Measurements from ENCODE around the gene RPS2.

Gene RPS2

GRCh38 chr16:1980030-1980769 lies 15.6 kb upstream of the RPS2 start:
- Histone ChIP-seq H4K20me1 (ENCODE audit: insufficient read depth, low read length) (no peaks in the 10 kb centered on the region), H2AFZ (ENCODE audit: low read length) (no peak overlapping the region), H3K36me3 (ENCODE audit: insufficient read depth, low read length) (peaks cover 37% of the 10 kb centered on the region), H3K27ac (ENCODE audit: low read depth, low read length, poor library complexity, severe bottlenecking) (no peak overlapping the region), H3K27me3 (ENCODE audit: insufficient read depth, low read length) (no peaks in the 10 kb centered on the region; the same call in 1 of the 2 replicates), H3K4me2 (ENCODE audit: low read length) (no peak overlapping the region), H3F3A (ENCODE audit: insufficient read depth, low read length) (no peaks in the 10 kb centered on the region), H3K9me3 (ENCODE audit: low read length) (no peaks in the 10 kb centered on the region), H3K9ac (ENCODE audit: low read length) (no peak overlapping the region), H3K9me2 (ENCODE audit: low read depth, low read length) (no peaks in the 10 kb centered on the region), H3K79me2 (ENCODE audit: insufficient read depth, low read length) (no peaks in the 10 kb centered on the region), H3K4me1 (ENCODE audit: insufficient read depth, low read length, severe bottlenecking) (peaks cover 19% of the 10 kb centered on the region), H3K4me3 (ENCODE audit: low read depth, low read length, poor library complexity, severe bottlenecking) (no peak overlapping the region)
- TF ChIP-seq EZH2 (IDR thresholded peaks at IDR 0.05; ENCODE audit: borderline replicate concordance, low read length), result no peak
- TF ChIP-seq, protein P1, sequence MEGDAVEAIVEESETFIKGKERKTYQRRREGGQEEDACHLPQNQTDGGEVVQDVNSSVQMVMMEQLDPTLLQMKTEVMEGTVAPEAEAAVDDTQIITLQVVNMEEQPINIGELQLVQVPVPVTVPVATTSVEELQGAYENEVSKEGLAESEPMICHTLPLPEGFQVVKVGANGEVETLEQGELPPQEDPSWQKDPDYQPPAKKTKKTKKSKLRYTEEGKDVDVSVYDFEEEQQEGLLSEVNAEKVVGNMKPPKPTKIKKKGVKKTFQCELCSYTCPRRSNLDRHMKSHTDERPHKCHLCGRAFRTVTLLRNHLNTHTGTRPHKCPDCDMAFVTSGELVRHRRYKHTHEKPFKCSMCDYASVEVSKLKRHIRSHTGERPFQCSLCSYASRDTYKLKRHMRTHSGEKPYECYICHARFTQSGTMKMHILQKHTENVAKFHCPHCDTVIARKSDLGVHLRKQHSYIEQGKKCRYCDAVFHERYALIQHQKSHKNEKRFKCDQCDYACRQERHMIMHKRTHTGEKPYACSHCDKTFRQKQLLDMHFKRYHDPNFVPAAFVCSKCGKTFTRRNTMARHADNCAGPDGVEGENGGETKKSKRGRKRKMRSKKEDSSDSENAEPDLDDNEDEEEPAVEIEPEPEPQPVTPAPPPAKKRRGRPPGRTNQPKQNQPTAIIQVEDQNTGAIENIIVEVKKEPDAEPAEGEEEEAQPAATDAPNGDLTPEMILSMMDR (IDR thresholded peaks at IDR 0.05; ENCODE audit: low read length), result no peak

GRCh38 chr16:1979271-1980029 lies 14.8 kb upstream of the RPS2 start:
- H3K9me2 ChIP-seq (ENCODE audit: low read depth, low read length), result no peaks in the 10 kb centered on the region
- H3K4me2 ChIP-seq (ENCODE audit: low read length), result no peak overlapping the region
- peaks cover 45% of the 10 kb centered on the region for H3K36me3 ChIP-seq (ENCODE audit: insufficient read depth, low read length)
- TF ChIP-seq, protein P1 (IDR thresholded peaks at IDR 0.05; ENCODE audit: low read length), result no peak
- no peak for TF ChIP-seq EZH2 (IDR thresholded peaks at IDR 0.05; ENCODE audit: borderline replicate concordance, low read length)
- H3K4me1 ChIP-seq (ENCODE audit: insufficient read depth, low read length, severe bottlenecking), result peaks cover 12% of the 10 kb centered on the region
- no peak overlapping the region for H3K4me3 ChIP-seq (ENCODE audit: low read depth, low read length, poor library complexity, severe bottlenecking)
- H3K27me3 ChIP-seq (ENCODE audit: insufficient read depth, low read length), result no peaks in the 10 kb centered on the region; the same call in 1 of the 2 replicates
- H3K27ac ChIP-seq (ENCODE audit: low read depth, low read length, poor library complexity, severe bottlenecking), result no peak overlapping the region
- no peaks in the 10 kb centered on the region for H3F3A ChIP-seq (ENCODE audit: insufficient read depth, low read length)
- no peak overlapping the region for H3K9ac ChIP-seq (ENCODE audit: low read length)
- H2AFZ ChIP-seq (ENCODE audit: low read length), result no peak overlapping the region
- no peaks in the 10 kb centered on the region for H4K20me1 ChIP-seq (ENCODE audit: insufficient read depth, low read length)
- no peaks in the 10 kb centered on the region for H3K79me2 ChIP-seq (ENCODE audit: insufficient read depth, low read length)
- no peaks in the 10 kb centered on the region for H3K9me3 ChIP-seq (ENCODE audit: low read length)

DNA sequence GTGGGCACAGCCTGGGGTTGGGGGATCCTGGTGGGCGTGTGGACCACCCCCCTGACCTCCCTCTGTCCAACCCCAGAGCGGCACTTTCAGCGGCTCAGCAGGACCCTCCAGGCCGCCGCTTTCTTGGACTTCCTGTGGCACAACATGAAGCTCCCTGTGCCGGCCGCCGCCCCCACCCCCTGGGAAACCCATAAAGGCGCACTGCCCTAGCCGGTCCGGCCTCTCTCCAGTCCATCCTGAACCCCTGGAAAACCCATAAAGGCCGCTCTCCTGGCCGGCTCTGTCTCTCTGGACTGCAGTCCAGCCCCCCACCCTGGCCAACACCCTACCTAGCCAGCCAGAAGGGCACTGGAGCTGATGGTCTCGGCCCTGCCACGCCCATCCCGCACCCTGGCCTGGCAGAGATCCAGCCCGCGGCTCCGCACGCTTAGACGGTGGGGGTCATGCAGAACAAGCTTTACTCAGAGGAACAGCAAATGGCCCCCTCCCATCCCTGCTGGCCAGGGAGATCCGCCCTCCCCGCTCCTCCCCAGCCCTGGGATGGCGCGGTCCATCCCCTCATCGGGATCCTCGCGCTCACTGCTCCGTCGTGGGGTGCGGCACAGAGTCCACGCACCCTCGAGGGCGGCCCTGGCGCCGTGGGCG lies 14.0 kb upstream of the RPS2 start:
- Histone ChIP-seq H3K4me3 (ENCODE audit: low read depth, low read length, poor library complexity, severe bottlenecking) (no peak overlapping the region), H3K9ac (ENCODE audit: low read length) (no peak overlapping the region)

More for the DNA sequence above, 14.0 kb upstream of the RPS2 start:
- no peaks in the 10 kb centered on the region for H3F3A ChIP-seq (ENCODE audit: insufficient read depth, low read length)
- no peaks in the 10 kb centered on the region for H4K20me1 ChIP-seq (ENCODE audit: insufficient read depth, low read length)
- no peaks in the 10 kb centered on the region for H3K9me2 ChIP-seq (ENCODE audit: low read depth, low read length)
- no peak overlapping the region for H2AFZ ChIP-seq (ENCODE audit: low read length)
- H3K27ac ChIP-seq (ENCODE audit: low read depth, low read length, poor library complexity, severe bottlenecking), result no peak overlapping the region
- H3K27me3 ChIP-seq (ENCODE audit: insufficient read depth, low read length), result no peaks in the 10 kb centered on the region; the same call in 1 of the 2 replicates
- no peaks in the 10 kb centered on the region for H3K79me2 ChIP-seq (ENCODE audit: insufficient read depth, low read length)
- H3K9me3 ChIP-seq (ENCODE audit: low read length), result no peaks in the 10 kb centered on the region
- no peak overlapping the region for H3K4me2 ChIP-seq (ENCODE audit: low read length)
- peaks cover 49% of the 10 kb centered on the region for H3K36me3 ChIP-seq (ENCODE audit: insufficient read depth, low read length)
- peaks cover 11% of the 10 kb centered on the region for H3K4me1 ChIP-seq (ENCODE audit: insufficient read depth, low read length, severe bottlenecking)
- no peak for TF ChIP-seq EZH2 (IDR thresholded peaks at IDR 0.05; ENCODE audit: borderline replicate concordance, low read length)
- TF ChIP-seq, protein P1 (IDR thresholded peaks at IDR 0.05; ENCODE audit: low read length), result no peak

All from OCI-LY1 (cell line).